Neuronal stem cell (in vitro differentiated cells): ENCODE data around the gene FMR1NB.

Source experiments
- DNase-seq: peaks from one replicate; pipeline ENCODE4 v3.0.0-alpha.2; 2013; ENCODE audit warnings: low spot score
- H2AFZ ChIP-seq: one replicate; pipeline ENCODE4 v1.6.1; 2013; ENCODE audit warnings: mild to moderate bottlenecking, low read length, inconsistent platforms
- H2AK5ac ChIP-seq: 2 replicates; pipeline ENCODE4 v1.6.1; 2013; ENCODE audit warnings: low read depth, mild to moderate bottlenecking, inconsistent platforms, low read length, moderate library complexity, mixed read lengths
- H2BK120ac ChIP-seq: 2 replicates; pipeline ENCODE4 v1.6.1; 2013; ENCODE audit warnings: low read depth, mild to moderate bottlenecking, inconsistent platforms, low read length, moderate library complexity, mixed read lengths
- H2BK12ac ChIP-seq: one replicate; pipeline ENCODE4 v1.6.1; 2013; ENCODE audit warnings: low read length, inconsistent platforms
- H2BK15ac ChIP-seq: 2 replicates; pipeline ENCODE4 v1.6.1; 2013; ENCODE audit warnings: mild to moderate bottlenecking, low read length, inconsistent platforms, mixed read lengths
- H2BK5ac ChIP-seq: one replicate; pipeline ENCODE4 v1.6.1; 2013; ENCODE audit warnings: inconsistent platforms, mild to moderate bottlenecking, low read length, moderate library complexity
- H3K14ac ChIP-seq: one replicate; pipeline ENCODE4 v1.6.1; 2013; ENCODE audit warnings: low read length, inconsistent platforms
- H3K18ac ChIP-seq: 2 replicates; pipeline ENCODE4 v1.6.1; 2013; ENCODE audit warnings: low read length, inconsistent platforms
- H3K23ac ChIP-seq: 2 replicates; pipeline ENCODE4 v1.6.1; 2013; ENCODE audit warnings: low read depth, mild to moderate bottlenecking, mixed read lengths, low read length, inconsistent platforms; ENCODE audit not compliant: poor library complexity
- H3K27ac ChIP-seq: replicated peaks from 3 replicates; pipeline ENCODE4 v1.5.1; 2013; ENCODE audit warnings: low read length, inconsistent platforms
- H3K27me3 ChIP-seq, 3 experiments: 2 replicates each; pipeline ENCODE4 v1.6.1; 2013; ENCODE audit warnings: low read length in 3 of 3, mild to moderate bottlenecking in 2 of 3, inconsistent platforms in 1 of 3, low read depth in 1 of 3, mixed read lengths in 1 of 3, moderate library complexity in 1 of 3; ENCODE audit not compliant: control insufficient read depth in 3 of 3, insufficient read depth in 3 of 3
- H3K36me3 ChIP-seq, 2 donors: replicated peaks in 1 of 2; 2 replicates each; pipeline ENCODE4 v1.6.1; 2013; ENCODE audit warnings: low read length in 2 of 2; ENCODE audit not compliant: control insufficient read depth in 2 of 2, insufficient read depth in 2 of 2
- H3K4ac ChIP-seq: 2 replicates; pipeline ENCODE4 v1.6.1; 2013; ENCODE audit warnings: inconsistent platforms, mild to moderate bottlenecking, low read length, moderate library complexity
- H3K4me1 ChIP-seq, 2 donors: 1 replicate in 1 of 2; 2 replicates in 1 of 2; pipeline ENCODE4 v1.6.1; 2013; ENCODE audit warnings: low read length in 2 of 2, low read depth in 1 of 2; ENCODE audit not compliant: control insufficient read depth in 2 of 2, insufficient read depth in 1 of 2
- H3K4me2 ChIP-seq: one replicate; pipeline ENCODE4 v1.6.1; 2013; ENCODE audit warnings: mild to moderate bottlenecking, low read length, inconsistent platforms; ENCODE audit not compliant: insufficient read depth, poor library complexity, severe bottlenecking
- H3K4me3 ChIP-seq, 2 donors: 2 replicates each; pipeline ENCODE4 v1.5.1; 2013; ENCODE audit warnings: low read length in 2 of 2, mild to moderate bottlenecking in 2 of 2, inconsistent platforms in 1 of 2, moderate library complexity in 1 of 2
- H3K79me1 ChIP-seq: one replicate; pipeline ENCODE4 v1.6.1; 2013; ENCODE audit warnings: low read depth, mild to moderate bottlenecking, inconsistent platforms, low read length, moderate library complexity
- H3K9ac ChIP-seq: one replicate; pipeline ENCODE4 v1.6.1; 2013; ENCODE audit warnings: mild to moderate bottlenecking, low read depth, low read length, inconsistent platforms; ENCODE audit not compliant: poor library complexity
- H3K9me3 ChIP-seq, 2 donors: replicated peaks in 1 of 2; 2 replicates each; pipeline versions ENCODE3 to v1.6.1; 2013; ENCODE audit warnings: low read length in 2 of 2, mild to moderate bottlenecking in 2 of 2, inconsistent platforms in 1 of 2, low read depth in 1 of 2, mixed read lengths in 1 of 2, moderate library complexity in 1 of 2; ENCODE audit not compliant: control insufficient read depth in 2 of 2, insufficient read depth in 1 of 2
- H4K8ac ChIP-seq: one replicate; pipeline ENCODE4 v1.6.1; 2013; ENCODE audit warnings: low read depth, mild to moderate bottlenecking, inconsistent platforms, low read length, moderate library complexity
- H4K91ac ChIP-seq: one replicate; pipeline ENCODE4 v1.6.1; 2013; ENCODE audit warnings: low read length, low read depth, mild to moderate bottlenecking, inconsistent platforms; ENCODE audit not compliant: poor library complexity
- WGBS, 2 donors: extraction: QIAGEN DNeasy Blood & Tissue Kit; methylation state at CpG; one replicate each; pipeline ENCODE4 v1.1.7; 2013; ENCODE audit warnings: missing lambda C conversion rate in 2 of 2, mixed read lengths in 1 of 2; ENCODE audit not compliant: insufficient read length in 2 of 2, insufficient replicate concordance in 1 of 2; ENCODE audit errors: extremely low coverage in 2 of 2; 5-methylcytosine and 5-hydroxymethylcytosine counted together

FMR1NB gene

DNA sequence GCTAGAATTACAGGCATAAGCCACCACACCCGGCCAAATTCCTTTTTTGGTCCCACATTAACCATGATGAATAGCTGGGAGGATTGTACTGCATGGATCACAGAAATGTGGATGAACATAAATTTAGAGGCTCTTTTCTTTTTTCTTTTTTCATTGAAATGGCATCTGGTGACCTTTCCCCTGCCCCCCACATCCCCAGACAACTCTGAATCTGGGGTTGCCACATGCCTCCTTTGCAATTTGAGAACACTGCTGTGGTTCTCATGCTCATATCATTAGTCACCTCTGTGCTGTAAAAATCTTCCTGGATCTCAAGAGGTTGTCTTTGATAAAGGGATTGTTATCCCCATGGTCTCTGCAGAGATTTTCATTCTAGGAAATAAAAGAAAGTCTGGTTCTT is 22.8 kb upstream of the FMR1NB start:
- no peak overlapping the region for H2BK5ac ChIP-seq
- H3K36me3 ChIP-seq: no peaks in the 10 kb centered on the region
- no peaks in the 10 kb centered on the region for H3K79me1 ChIP-seq
- no peaks in the 10 kb centered on the region for H3K27me3 ChIP-seq
- H2AK5ac ChIP-seq: no peak overlapping the region
- no peak overlapping the region for H3K14ac ChIP-seq
- H2BK12ac ChIP-seq: no peak overlapping the region
- no peaks in the 10 kb centered on the region for H3K9me3 ChIP-seq
- no peak overlapping the region for H3K27ac ChIP-seq
- no peak overlapping the region for H2AFZ ChIP-seq
- no peaks in the 10 kb centered on the region for H3K4me1 ChIP-seq
- H2BK15ac ChIP-seq: no peak overlapping the region
- no peak overlapping the region for H3K23ac ChIP-seq
- H2BK120ac ChIP-seq: no peak overlapping the region
- DNase-seq: no peak
- H4K8ac ChIP-seq: no peak overlapping the region
- H3K4me3 ChIP-seq: no peak overlapping the region
- H3K18ac ChIP-seq: no peak overlapping the region
- H3K4me2 ChIP-seq: no peak overlapping the region
- WGBS, 2 donors: no CpG with 5 or more reads among the region's 1 CpG
- no peak overlapping the region for H4K91ac ChIP-seq
- H3K4ac ChIP-seq: no peak overlapping the region
- H3K9ac ChIP-seq: no peak overlapping the region

GRCh38 chrX:147960722-147961121 is 20.4 kb upstream of the FMR1NB start:
- no peaks in the 10 kb centered on the region for H3K79me1 ChIP-seq
- H2AK5ac ChIP-seq: no peak overlapping the region
- H3K36me3 ChIP-seq: no peaks in the 10 kb centered on the region
- no peak overlapping the region for H2BK5ac ChIP-seq
- no peak overlapping the region for H3K4me3 ChIP-seq
- no peak overlapping the region for H2BK12ac ChIP-seq
- no peak overlapping the region for H3K9ac ChIP-seq
- H3K4me1 ChIP-seq: no peaks in the 10 kb centered on the region
- no peak overlapping the region for H2BK120ac ChIP-seq
- H3K23ac ChIP-seq: no peak overlapping the region
- no peak overlapping the region for H4K8ac ChIP-seq
- no peak overlapping the region for H2BK15ac ChIP-seq
- no peak overlapping the region for H3K18ac ChIP-seq
- no CpG with 5 or more reads among the region's 2 CpGs for WGBS, 2 donors
- no peak overlapping the region for H2AFZ ChIP-seq
- H3K27me3 ChIP-seq: no peaks in the 10 kb centered on the region
- no peak overlapping the region for H3K4me2 ChIP-seq
- no peaks in the 10 kb centered on the region for H3K9me3 ChIP-seq
- DNase-seq: no peak
- no peak overlapping the region for H3K4ac ChIP-seq
- H4K91ac ChIP-seq: no peak overlapping the region
- H3K14ac ChIP-seq: no peak overlapping the region
- no peak overlapping the region for H3K27ac ChIP-seq

DNA sequence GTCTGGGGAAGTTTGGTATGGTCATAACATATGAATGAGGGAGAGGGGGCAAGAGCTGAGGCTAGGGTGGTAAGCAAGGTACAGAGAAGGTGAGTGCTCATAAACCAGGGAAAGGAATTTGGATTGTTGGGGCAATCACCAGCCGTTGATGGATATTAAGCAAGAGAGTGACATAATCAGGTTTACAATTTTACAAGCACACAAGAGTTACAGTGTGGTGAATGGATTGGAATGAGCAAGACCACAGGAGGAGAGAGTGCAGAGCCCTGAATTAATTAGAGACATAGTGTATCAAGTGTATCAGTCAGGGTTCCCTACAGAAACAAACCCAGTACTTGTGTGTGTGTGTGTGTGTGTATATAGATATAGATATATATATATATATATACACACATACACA is 18.7 kb upstream of the FMR1NB start:
- Histone ChIP-seq H2BK12ac (no peak overlapping the region), H3K14ac (no peak overlapping the region), H4K91ac (no peak overlapping the region), H3K4me2 (no peak overlapping the region), H3K79me1 (no peaks in the 10 kb centered on the region), H3K27me3 (no peaks in the 10 kb centered on the region), H2AFZ (no peak overlapping the region), H3K36me3 (no peaks in the 10 kb centered on the region), H2BK5ac (no peak overlapping the region), H3K4me1 (no peaks in the 10 kb centered on the region), H4K8ac (no peak overlapping the region), H3K18ac (no peak overlapping the region), H3K23ac (no peak overlapping the region), H2AK5ac (no peak overlapping the region), H3K4ac (no peak overlapping the region), H2BK15ac (no peak overlapping the region), H2BK120ac (no peak overlapping the region), H3K27ac (no peak overlapping the region), H3K4me3 (no peak overlapping the region), H3K9me3 (no peaks in the 10 kb centered on the region), H3K9ac (no peak overlapping the region)
- DNase-seq: no peak
- WGBS, 2 donors: no CpG with 5 or more reads among the region's 1 CpG

- H3K9ac ChIP-seq: no peak overlapping the region
- H2AK5ac ChIP-seq: no peak overlapping the region
- no peaks in the 10 kb centered on the region for H3K27me3 ChIP-seq
- H3K4me2 ChIP-seq: no peak overlapping the region
- no peaks in the 10 kb centered on the region for H3K9me3 ChIP-seq
- no peak overlapping the region for H2BK15ac ChIP-seq
- no CpG with 5 or more reads among the region's 6 CpGs for WGBS, 2 donors
- no peak overlapping the region for H4K91ac ChIP-seq
- no peaks in the 10 kb centered on the region for H3K36me3 ChIP-seq
- no peak overlapping the region for H2BK12ac ChIP-seq
- no peak overlapping the region for H3K14ac ChIP-seq
- no peak overlapping the region for H4K8ac ChIP-seq
- no peak overlapping the region for H3K27ac ChIP-seq
- no peaks in the 10 kb centered on the region for H3K79me1 ChIP-seq
- no peak overlapping the region for H2BK120ac ChIP-seq
- no peak overlapping the region for H3K18ac ChIP-seq
- no peak overlapping the region for H3K4me3 ChIP-seq
- no peak for DNase-seq
- H3K4me1 ChIP-seq: no peaks in the 10 kb centered on the region
- no peak overlapping the region for H3K23ac ChIP-seq
- no peak overlapping the region for H2AFZ ChIP-seq
- no peak overlapping the region for H3K4ac ChIP-seq
- H2BK5ac ChIP-seq: no peak overlapping the region
Observed at GRCh38 chrX:147978931-147979330, 2.2 kb upstream of the FMR1NB start.
